Suppressor macrophage treated with lipopolysaccharide for 1 hour (primary cell): ENCODE data around the gene BAX.

Source experiments
- DNase-seq, 3 donors: peaks; one replicate each; pipeline ENCODE4 v3.0.0-alpha.2; 2020 to 2022

Gene BAX

DNA sequence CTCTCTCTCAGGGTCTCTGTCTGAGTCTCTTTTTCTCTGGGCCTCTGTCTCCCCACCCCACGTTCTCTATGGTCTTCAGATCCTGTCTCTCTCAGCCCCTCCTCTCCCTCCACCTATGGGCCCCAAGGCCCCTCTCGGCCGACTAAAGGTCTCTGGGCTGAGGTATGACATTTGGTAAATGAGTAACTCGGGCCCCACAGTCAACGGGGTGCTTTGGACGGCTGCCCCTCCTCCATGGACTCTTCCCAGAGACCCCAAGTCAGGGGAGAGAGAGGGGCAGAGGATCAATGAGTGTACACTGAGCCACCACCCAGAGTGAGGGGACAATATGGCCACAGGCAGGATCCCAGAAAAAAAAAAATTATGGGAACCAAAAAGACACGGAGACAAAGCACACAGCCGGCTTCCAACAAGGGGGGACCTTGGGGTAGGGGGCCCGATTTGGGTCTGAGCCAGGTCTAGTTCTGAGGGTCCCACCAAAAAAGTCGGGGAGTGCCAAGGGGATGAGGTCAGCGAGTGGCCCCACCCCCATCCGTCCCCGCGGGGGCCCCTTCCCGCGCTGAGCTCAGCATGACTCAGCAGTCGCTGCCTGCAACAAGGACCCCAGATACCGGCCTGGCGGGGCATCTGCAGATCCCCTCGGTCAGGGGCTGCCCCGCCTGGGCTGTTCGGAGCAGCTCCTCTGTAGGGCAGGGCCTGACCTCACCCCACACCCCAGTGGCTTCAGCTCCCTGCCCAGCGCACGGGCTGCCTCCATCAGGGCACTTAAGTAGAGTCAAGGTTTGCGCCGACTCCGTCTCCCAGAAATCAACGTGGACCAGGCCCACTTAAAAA, 8.9 kb downstream of the BAX start:
- DNase-seq, result peak; percentile 81 to 91 (median 86)

GRCh38 chr19:48964205-48965039, 9.7 kb downstream of the BAX start:
- DNase-seq, result peak in 1 of 3 donors; percentile 38

GRCh38 chr19:48965040-48965805, 10.5 kb downstream of the BAX start, which contains the start of gene FTL:
TSS of gene FTL (plus strand) at chr19:48965309. CDS start at chr19:48965508, 199 bp downstream.
- DNase-seq, result peak; percentile 98 to 99 (median 99)

- peak; percentile 87 to 91 (median 88) for DNase-seq
Measured at GRCh38 chr19:48965806-48966540, 11.3 kb downstream of the BAX start.

- DNase-seq, result peak; percentile 49 to 54 (median 50)
Measured at GRCh38 chr19:48966541-48967345, 12.1 kb downstream of the BAX start.

DNA sequence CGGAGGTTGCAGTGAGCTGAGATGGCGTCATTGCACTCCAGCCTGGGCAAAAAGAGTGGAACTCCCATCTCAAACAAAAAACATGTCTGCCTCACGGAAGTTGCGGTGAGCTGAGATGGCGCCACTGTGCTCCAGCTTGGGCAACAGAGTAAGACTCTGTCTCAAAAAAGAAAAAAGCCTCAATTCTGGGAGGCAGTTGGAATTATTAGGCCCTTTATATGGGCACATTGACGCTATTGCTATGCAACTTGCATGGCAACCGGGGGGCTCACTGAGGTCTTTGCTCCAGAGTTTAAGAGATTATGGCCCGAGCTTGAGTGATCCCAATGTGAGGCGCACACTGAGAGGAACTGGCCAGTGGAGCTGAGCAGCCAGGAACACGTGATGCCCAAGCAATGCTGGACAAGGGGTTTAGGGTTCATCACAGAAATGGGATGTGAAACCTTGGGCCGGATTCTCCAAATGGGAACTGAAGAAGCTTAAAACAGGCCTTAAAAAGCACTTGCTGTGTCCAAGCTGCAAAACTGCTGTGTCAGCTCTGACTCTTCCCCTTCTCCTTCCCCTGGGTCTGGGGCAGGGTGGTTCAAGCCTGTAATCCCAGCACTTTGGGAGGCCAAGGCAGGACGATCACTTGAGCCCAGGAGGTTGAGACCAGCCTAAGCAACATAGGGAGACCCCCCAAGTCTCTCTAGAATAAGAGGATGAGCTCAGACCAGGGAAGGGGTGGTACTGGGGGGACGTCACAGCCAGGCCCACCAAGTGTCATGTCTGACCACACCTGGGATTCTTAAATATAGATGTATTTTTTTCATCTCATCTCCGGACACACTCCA, 12.9 kb downstream of the BAX start:
- peak; percentile 94 to 99 (median 98) for DNase-seq

DNA sequence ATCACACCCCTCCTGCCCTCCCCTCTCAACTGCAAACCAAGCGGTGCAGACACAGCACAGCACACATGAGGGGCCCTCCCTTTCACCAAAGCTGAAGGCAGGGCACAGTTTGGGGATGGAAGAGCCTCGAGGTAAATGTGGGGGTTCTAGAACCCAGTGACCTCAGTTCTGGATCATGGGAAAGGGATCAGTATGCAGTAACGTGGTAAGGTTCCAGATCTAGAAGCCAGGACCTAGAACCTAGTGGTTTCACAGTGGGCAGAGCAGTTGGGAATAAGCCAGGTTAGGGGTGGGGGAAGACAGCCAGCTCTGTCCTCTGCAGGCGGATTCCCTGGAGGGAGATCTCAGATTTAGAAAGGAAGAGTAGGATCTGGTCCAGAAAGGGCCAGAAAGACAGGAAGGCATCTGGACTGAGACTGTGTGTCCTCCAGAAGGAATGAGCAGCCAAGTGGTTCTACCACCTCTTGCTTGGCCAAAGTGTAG, 13.5 kb downstream of the BAX start:
- DNase-seq, result peak in 1 of 3 donors; percentile 27

GRCh38 chr19:48968813-48969218, 14.1 kb downstream of the BAX start:
- no peak for DNase-seq

- peak; percentile 27 to 47 (median 30) for DNase-seq
Measured at GRCh38 chr19:48969276-48970138, 14.8 kb downstream of the BAX start.

- DNase-seq, result no peak
Measured at GRCh38 chr19:48970139-48970766, 15.6 kb downstream of the BAX start.

- peak; percentile 94 to 96 (median 96) for DNase-seq
Measured at GRCh38 chr19:48970923-48971395, 16.3 kb downstream of the BAX start.

DNA sequence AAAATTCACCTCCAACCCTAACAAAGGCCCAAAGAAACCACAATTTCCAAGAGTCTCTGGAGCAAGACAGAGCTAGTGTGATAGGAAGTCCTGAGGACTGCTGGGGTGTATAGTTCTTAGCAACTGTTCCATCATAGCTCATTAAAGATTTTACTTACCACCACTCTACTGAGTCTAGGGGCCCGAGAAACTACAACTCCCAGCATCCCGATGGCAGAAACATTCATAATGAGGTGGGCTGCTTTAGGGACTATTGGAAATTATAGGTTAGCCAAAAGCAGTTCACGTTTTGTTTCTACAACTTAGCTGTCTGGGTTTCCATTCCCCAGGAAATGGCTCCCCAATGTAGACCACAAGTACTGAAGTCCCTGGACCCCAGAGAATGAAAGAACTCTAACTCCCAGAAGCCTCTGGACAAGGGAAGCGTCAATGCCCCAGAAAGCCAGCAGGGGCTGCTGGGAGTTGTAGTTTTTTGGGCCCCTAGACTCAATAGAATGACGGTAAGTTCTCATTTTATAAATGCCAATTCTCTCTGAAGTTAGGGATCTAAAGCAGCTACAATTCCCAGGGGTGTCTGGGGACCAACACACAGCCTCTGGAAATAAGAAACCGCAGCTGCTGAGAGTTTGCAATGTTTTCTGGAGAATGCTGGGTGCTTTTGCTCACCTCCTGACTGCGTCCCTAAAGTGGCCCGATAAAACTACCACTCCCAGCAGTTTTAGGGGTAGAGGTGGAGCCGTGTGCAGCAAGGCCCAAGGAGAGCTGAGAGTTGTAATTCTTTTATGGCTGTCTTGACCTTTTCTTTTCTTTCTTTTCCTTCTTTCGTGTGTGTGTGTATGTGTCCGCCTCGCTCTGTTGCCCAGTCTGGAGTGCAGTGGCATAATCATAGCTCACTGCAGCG, 21.5 kb downstream of the BAX start:
- peak in 1 of 3 donors; percentile 45 for DNase-seq

- no peak for DNase-seq
Measured at GRCh38 chr19:48977061-48977460, 22.4 kb downstream of the BAX start.

DNA sequence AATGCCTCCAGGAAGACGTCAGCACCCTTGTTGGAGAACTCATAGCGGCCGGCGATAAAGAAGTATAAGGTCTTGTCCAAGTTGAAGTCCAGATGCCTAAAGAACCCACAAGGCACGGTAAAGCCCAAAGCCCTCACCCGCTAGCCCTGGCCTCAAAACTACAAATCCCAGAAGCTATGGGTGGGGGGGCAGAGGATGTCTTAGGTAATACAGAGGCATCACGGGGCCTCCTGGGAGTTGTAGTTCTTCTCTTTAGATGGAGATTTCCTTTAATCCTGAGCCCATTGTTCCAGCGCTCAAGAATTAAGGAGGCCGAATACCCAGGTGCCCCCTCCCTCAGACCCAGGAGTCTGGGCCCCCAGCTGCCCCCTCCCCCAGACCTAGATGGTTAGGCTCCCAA, 27.6 kb downstream of the BAX start:
- no peak for DNase-seq

DNA sequence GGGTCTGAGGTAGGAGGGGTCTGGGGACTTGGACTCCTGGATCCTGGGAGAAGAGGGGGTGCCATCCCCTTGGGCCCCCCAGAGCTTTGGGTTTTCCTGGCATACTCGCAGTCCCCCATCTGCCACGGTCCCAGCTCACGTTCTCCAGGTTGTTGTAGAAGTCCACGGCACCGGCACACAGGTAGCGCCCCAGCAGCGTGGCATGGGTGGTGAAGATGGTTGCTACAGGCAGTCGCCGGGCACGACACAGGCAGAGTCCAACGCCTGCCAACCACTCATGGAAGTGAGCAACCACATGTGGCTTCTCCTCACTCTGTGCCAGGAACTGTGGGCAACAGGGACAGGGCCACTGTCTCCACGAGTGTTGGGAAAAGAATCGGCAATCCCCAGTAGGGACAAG, 31.0 kb downstream of the BAX start:
- no peak for DNase-seq

DNA sequence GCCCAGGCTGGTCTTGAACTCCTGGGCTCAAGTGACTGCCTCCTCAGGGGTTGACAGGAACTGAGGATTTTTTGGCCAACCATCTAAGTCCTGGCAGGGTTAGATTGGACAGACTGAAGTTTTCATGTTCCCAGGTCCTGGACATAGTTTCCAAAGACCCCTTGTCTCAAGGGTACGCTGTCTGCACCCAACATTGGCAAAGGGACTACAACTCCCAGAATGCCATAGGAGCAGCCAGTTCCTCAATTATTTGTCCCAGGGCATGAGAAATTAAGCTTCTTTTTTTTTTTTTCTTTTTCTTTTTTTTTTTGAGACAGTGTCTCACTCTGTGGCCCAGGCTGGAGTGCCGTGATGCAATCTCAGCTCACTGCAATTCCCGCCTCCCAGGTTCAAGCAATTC, 31.5 kb downstream of the BAX start:
- peak in 2 of 3 donors; percentile 42 to 46 for DNase-seq

DNA sequence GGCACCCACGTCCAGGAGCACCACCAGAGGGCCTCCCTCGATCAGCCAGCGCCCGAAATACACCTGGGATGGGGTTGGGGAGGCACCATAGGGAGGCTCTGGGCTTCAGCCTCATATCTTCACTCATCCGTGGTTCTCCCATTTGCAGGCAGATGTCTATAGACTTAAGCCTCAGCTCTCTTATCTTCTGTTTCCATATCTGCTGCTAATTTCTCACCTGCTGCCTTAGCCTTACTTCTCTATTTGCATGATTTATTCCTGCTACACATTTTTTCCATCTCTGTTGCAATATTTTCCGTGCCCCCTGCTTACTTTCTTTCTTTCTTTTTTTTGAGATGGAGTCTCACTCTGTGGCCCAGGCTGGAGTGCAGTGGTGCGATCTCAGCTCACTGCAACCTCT, 32.6 kb downstream of the BAX start:
- DNase-seq, result no peak
